HK-2 (cell line): Measurements from ENCODE around the gene PGF.
A peak's percentile ranks its signal among the peaks of the same experiment; 100 is the strongest.

Source experiments
- DNase-seq: peaks from one replicate; pipeline ENCODE4 v3.0.0-alpha.2; 2018; ENCODE audit not compliant: unreplicated experiment

PGF gene

DNA sequence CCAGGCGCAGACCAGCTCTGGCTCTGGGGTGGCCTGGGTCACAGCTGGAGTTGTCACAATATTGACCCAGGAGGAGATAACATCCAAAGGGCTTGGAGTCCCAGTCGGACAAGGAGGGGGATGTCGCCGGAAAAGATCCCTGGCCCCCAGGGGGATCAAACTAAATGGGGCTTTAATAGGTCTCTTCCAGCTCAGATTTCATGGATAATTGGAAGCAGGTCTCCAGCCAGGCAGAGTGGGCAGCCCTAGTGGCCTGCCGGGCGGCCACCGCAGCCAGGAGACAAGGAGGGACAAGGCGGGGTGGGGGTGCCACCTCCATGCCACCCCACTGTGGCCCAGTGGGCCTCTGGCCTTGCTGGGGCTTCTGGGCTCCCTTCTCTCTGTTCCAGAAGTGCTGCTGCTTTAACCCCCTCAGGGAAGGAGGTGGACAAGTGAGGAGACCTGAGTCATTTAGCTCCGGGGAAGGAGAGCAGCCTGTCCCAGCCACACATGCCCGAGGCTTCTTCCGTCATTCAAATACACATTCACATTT, 23.1 kb upstream of the PGF start:
- DNase-seq = no peak

DNA sequence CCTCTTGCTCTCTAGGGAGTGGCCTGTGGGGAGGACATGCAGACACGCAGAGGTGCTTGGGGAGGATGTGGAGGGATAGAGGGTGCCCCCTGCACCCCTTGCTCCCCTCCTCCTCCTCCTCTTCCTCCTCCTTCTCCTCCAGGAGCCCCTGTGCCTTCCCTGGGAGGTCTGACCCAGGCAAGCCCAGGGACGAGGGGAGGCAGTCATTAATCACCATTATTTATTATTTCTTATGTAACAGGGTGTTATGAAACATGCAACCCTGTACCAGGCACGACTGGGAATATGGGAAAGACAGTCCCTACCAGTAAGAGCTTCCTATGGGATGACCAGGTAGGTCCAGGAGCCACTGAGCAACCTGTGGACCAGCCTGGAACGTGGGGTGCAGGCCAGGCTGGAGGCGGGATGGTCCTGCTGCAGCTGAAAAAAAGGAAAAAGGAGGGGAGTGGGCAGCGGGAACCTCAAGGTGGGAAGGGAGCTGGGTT, 22.5 kb upstream of the PGF start:
- no peak for DNase-seq

DNA sequence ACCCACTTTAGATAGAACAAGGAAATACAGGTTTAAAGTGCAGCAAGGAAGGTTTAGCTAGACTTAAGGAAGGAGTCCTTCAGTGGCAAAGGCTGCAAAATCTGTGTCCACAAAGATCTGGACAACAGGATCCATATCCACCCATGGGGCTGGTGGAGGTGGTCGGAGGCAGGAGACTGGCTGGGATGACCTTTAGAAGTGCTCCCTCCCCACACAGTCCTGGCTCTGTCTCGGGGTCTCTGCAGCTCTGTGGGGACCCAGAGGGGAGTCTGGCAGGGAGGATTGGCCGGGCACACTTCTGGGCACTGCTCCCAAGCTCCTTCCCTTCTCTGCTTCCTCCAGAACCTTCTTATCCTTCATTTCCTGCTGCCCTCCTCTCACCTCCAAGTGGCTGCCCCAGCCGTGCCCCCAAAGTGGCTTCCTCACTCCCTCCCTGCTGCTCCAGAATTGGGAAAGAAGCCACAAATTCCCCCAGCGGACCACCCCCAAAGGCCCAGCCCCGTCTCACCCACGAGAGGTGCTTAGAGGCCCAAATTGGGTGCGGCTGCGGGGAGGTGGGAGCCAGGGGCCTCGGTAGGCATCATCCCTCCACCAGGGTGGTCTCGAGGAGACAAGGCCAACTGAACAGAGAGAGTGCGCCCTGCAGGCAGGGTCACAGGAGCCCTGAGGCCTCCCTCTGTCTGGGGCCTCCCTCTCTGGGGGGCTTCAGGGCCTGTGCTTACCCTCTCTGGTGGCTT, 21.9 kb upstream of the PGF start:
- DNase-seq = no peak

DNA sequence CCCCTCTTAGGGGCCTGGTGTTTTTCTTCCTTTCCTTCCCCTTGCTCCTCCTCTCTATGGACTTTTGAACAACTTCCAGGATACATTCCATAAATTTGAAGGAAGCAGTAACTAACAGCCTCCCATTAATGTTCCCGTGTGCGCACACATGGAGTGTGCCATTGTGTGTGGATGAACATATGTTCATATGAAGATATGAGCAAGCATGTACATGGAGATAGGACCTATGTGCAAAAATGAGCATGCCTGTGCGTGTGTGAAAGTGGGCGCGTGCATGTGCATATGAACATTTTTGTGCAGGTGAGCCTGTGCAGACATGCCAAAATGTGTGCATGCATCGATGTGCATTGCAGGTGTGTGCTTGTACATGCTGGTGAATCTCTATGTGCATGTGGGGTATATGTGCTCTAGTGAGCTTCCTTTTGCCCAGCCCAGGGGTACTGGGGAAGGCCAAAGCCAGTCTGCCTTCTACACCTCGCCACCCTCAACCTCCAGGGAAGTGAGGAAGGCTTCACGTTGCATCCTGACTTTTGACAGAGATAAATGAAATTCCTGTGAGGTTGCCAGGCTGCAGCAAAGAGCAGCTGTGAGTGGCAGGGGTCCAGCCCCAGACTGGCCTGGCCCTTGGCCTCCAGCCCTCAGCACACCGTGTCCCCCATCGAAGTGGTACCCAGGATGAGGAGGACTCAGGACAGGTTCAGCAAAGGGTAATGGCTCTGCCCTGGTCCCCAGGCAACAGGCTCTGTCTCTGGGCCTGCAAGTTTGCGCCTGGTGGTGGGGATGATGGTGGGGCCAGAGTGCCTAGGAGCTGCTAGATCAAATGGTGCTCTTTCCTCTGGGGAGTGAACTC, 21.1 kb upstream of the PGF start:
- no peak for DNase-seq

- no peak for DNase-seq
Observed at GRCh38 chr14:74975059-74975810, 19.8 kb upstream of the PGF start.

DNA sequence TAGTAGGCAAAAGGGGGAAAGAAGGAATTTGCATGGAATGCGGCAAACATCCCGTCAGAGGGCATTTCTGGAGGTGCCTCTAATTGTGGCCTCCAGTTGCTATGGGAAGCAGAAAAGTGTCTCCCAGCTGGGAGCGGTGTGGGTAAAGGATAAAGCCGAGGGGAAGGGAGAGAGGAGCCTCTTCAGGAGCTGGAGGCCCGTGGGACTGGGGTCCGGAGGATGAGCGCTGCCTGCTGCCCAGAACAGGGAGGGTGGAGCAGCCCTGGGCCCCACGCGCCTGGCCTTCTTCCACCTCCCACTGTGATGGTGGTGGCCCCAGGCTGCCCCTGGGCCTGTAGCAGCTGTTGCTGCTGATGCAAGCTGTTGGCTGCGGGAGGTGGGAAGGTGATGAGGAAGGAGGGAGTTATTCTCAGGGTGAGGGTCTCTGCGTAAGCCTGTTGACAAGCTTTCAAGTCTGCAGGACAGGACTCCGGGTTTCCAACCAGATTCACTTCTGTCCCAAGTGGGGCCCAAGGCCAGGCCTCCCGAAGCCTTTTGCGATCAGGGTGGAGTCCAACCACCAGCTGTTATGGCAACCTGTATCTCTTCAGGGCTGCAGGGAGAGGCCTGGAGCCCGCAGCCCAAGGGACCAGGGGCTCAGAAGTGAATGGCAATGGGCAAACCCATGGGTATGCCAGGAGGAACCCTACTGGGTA, 19.1 kb upstream of the PGF start:
- no peak for DNase-seq

GRCh38 chr14:74973905-74974363, 18.5 kb upstream of the PGF start:
- DNase-seq = no peak

DNA sequence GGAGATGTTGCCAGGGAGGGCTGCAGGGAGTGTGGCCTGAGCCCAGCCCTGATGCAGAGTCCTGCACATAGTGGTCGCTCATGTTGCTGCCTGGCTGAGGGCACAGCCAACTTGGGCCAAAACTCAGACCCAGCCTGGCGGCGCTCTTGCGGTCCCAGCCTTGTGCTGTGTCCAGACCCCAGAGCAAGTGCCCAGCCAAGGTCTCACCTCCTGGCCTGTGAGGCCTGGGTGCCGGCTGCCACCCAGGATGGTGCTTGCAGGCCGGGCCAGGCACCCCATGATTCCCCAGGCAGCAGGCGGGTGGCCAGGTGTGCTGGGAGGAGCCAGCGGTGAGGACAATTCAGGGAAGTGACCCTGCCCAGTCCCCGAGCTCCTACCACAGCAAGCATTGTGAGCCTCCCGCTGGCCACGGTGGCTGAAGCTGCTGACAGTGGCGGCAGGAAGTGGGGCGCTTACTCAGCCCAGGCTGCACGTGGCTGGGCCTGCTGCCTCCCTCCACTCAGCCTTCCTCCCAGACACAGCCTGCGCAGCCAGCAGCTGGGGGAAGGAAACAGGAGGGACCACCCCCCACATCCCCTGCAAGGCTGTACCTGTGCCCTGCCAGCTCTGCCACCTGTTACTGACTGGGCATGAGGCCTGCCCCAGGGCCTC, 17.7 kb upstream of the PGF start:
- DNase-seq = peak; percentile 61

GRCh38 chr14:74968811-74969210, 13.4 kb upstream of the PGF start:
- DNase-seq = no peak

- no peak for DNase-seq
Observed at GRCh38 chr14:74965486-74966153, 10.2 kb upstream of the PGF start.

GRCh38 chr14:74964787-74965485, 9.5 kb upstream of the PGF start:
- no peak for DNase-seq

DNA sequence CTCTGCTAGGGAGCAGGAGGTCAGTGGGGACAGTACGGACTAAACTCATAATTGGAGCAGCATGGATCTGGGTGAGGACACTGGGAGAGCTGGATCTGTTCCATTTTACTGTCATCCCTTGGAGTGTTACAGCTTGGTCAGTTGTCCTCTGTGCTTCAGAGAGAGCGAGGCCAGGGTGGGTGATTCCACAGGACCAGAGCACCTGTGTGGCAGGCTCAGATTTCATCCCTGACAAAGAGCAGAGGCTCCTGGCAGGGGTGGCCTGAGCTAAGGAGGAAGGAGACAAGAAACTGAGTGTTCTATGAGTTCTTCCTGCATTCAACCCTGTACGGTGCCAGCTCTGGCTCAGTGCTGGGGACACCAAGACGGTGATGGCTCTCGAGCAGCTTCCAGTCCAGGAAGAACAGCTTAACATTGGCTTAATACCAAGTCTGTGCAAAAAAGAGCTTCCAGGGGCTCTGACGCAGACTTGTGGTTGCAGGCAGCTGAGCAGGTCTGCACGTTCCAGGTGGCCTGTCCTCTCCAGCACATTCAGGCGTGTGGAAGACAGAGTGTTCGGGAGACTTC, 8.4 kb upstream of the PGF start:
- DNase-seq = no peak

GRCh38 chr14:74963178-74963704, 7.8 kb upstream of the PGF start:
- DNase-seq = no peak

GRCh38 chr14:74962493-74962892, 7.1 kb upstream of the PGF start:
- DNase-seq = no peak

- no peak for DNase-seq
Observed at GRCh38 chr14:74962046-74962445, 6.6 kb upstream of the PGF start.

GRCh38 chr14:74961238-74961911, 6.0 kb upstream of the PGF start:
- no peak for DNase-seq

GRCh38 chr14:74960736-74961135, 5.3 kb upstream of the PGF start:
- no peak for DNase-seq

- no peak for DNase-seq
Observed at GRCh38 chr14:74959596-74960180, 4.3 kb upstream of the PGF start.
